ENCODE measurements around the gene LHX5. TPM values are rescaled to one million over a fixed set of nuclear protein-coding genes. Genes with fewer than 3 reads are reported as not detected.

LHX5 gene
- total RNA-seq, 4 donors from 2014 or later = not detected

DNA sequence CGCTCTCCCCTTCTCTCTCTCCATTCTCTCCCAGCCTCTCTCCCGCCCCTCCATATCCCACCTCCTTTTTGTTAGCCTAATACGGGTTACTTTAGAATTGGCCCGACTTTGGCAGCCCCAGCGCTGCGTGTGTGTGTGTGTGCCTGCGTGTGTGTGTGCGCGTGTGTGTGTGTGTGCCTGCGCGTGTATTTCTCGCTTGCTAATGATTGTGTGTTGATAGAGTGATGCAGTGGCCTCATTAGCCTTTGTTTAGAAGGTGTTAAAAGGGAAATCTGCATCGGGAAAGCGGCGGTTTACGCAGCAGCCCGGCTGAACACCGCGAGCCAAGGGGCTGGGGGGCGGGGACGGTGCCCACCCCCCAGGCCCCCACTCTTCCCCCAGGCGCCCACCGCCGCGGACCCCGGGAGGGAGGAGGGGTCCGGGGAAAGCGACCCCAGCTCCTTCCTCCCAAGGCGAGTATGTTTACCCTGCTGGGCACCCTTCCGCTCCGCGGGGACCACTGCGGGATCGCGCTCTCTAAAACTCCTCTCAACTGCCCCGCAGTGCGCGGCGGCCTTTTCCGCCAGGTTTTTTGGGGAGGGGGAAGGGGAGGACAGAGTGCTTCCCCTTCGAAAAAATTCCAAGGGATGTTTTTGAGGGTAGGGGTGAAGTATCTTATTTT lies 6.8 kb upstream of the LHX5 start:
- no peak for TF ChIP-seq POLR2A (IDR thresholded peaks at IDR 0.05)
- TF ChIP-seq, protein P1, sequence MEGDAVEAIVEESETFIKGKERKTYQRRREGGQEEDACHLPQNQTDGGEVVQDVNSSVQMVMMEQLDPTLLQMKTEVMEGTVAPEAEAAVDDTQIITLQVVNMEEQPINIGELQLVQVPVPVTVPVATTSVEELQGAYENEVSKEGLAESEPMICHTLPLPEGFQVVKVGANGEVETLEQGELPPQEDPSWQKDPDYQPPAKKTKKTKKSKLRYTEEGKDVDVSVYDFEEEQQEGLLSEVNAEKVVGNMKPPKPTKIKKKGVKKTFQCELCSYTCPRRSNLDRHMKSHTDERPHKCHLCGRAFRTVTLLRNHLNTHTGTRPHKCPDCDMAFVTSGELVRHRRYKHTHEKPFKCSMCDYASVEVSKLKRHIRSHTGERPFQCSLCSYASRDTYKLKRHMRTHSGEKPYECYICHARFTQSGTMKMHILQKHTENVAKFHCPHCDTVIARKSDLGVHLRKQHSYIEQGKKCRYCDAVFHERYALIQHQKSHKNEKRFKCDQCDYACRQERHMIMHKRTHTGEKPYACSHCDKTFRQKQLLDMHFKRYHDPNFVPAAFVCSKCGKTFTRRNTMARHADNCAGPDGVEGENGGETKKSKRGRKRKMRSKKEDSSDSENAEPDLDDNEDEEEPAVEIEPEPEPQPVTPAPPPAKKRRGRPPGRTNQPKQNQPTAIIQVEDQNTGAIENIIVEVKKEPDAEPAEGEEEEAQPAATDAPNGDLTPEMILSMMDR (IDR thresholded peaks at IDR 0.05) = no peak
- Histone ChIP-seq H3K27me3 (peaks cover 0 to 61% of the 10 kb centered on the region in 2 donors), H3K4me3 (no peak overlapping the region), H3K27ac (no peak overlapping the region), H3K9me3 (no peaks in the 10 kb centered on the region), H3K4me1 (peaks cover 0 to 3% of the 10 kb centered on the region in 2 donors), H3K36me3 (no peaks in the 10 kb centered on the region)
- DNase-seq = no peak
- intact Hi-C loops (cut with DNase I; ENCODE audit: low total_unique reads) = no loop called here

DNA sequence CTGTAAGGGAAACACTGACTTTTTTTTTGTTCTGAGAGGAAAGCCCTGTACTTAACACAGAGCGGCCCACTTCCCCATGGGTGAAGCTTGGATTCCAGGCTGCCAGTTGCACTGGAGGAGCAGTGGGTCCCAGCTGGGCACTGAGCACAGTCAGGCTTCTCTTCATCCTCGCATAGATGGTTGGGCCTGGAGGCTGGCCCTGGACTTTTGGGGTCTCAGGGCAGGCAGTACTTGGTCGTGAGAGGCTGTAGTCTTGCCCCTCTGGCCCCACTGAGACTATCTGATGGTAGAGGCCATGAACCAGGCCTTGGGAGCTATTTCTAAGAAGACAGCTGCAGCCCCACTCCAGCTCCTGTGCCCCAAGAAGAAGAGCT lies 6.2 kb upstream of the LHX5 start:
- intact Hi-C loops (cut with DNase I; ENCODE audit: low total_unique reads) = no loop called here
- no peak for DNase-seq
- Histone ChIP-seq H3K4me1 (peaks cover 0 to 3% of the 10 kb centered on the region in 2 donors), H3K36me3 (no peaks in the 10 kb centered on the region), H3K27me3 (peaks cover 0 to 62% of the 10 kb centered on the region in 2 donors), H3K4me3 (no peak overlapping the region), H3K9me3 (no peaks in the 10 kb centered on the region), H3K27ac (no peak overlapping the region)
- TF ChIP-seq POLR2A (IDR thresholded peaks at IDR 0.05) = no peak

DNA sequence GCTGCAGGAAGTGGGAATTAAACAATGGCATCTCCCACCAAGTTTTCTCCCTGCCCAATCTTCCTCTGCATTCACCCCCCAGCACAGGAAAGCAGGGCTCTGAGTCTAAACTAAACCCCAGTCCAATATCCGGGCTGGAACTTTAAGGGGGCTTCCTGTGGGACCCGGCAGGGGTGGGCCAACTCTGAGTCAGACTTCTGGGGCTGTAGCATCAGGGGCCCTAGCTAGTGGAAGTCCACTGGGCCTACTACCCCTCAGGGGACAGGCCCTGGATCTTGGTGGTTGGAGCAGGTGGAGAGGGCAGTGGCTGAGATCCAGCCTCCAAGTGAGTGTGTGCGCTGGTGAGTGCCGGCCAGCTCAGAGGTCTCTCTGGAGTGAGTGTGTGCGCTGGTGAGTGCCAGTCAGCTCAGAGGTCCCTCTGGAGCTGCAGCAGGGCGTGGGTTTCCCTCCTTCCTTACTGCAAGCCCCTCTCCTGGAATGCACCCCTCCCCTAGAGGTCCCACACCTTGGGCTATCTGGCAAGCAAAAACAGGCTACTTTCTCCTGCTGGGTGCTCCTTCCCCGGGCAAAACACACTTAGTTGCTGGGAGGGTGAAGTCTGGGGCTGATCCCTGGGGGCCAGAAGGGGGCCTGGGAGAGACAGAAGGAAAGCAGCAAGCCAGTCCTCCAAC lies 5.6 kb upstream of the LHX5 start:
- intact Hi-C loops (cut with DNase I; ENCODE audit: low total_unique reads) = no loop called here
- Histone ChIP-seq H3K4me3 (no peak overlapping the region), H3K36me3 (no peaks in the 10 kb centered on the region), H3K27ac (no peak overlapping the region), H3K9me3 (no peaks in the 10 kb centered on the region), H3K27me3 (peaks cover 0 to 64% of the 10 kb centered on the region in 2 donors), H3K4me1 (peaks cover 0 to 3% of the 10 kb centered on the region in 2 donors)
- no peak for TF ChIP-seq POLR2A (IDR thresholded peaks at IDR 0.05)
- TF ChIP-seq, protein P1 (IDR thresholded peaks at IDR 0.05) = no peak
- DNase-seq = no peak

DNA sequence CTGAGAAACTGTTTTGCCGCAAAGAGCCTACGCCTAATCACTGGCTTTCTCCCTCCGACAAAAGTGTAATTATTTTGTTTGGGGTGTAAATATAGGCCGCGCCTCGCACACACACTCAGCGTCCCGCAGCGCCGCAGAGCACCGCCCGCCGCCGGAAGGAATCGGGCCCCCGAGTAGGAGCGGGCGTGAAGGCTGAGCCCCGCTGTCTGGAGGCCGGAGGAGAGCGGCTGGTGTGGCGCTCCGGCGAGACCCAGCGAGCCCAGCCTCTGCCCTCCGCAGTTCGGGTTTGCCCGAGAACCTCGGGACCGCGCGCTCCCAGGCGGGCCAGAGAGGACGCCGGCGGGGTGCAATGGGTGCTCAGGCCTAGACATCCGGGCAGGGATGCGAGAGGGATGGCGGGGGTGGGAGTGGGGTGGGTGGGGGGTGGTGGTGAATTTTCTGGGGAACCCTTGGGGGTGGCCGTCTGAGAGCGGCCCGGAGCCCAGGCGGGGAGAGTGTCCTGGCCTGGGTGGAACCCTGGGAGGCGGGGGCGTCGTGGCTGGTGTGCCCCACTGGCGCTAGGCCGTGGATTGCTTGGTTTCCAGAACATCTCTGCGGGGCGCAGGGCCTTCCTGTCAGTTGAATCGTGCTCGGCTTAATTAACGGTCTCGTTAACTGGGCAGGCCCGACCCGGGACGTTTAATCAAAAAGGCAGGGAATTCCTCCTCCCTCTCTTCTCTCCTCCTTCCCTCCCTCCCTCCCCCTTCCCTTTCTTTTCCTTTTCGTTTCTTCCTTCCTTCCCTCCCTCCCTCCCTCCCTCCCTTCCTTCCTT lies 4.7 kb upstream of the LHX5 start:
- Histone ChIP-seq H3K9me3 (no peaks in the 10 kb centered on the region), H3K4me1 (peaks cover 0 to 3% of the 10 kb centered on the region in 2 donors), H3K27ac (no peak overlapping the region), H3K27me3 (peaks cover 0 to 67% of the 10 kb centered on the region in 2 donors), H3K4me3 (no peak overlapping the region), H3K36me3 (no peaks in the 10 kb centered on the region)
- DNase-seq = no peak
- TF ChIP-seq POLR2A (IDR thresholded peaks at IDR 0.05) = no peak
- TF ChIP-seq, protein P1 (IDR thresholded peaks at IDR 0.05) = no peak
- intact Hi-C loops (cut with DNase I; ENCODE audit: low total_unique reads) = no loop called here

DNA sequence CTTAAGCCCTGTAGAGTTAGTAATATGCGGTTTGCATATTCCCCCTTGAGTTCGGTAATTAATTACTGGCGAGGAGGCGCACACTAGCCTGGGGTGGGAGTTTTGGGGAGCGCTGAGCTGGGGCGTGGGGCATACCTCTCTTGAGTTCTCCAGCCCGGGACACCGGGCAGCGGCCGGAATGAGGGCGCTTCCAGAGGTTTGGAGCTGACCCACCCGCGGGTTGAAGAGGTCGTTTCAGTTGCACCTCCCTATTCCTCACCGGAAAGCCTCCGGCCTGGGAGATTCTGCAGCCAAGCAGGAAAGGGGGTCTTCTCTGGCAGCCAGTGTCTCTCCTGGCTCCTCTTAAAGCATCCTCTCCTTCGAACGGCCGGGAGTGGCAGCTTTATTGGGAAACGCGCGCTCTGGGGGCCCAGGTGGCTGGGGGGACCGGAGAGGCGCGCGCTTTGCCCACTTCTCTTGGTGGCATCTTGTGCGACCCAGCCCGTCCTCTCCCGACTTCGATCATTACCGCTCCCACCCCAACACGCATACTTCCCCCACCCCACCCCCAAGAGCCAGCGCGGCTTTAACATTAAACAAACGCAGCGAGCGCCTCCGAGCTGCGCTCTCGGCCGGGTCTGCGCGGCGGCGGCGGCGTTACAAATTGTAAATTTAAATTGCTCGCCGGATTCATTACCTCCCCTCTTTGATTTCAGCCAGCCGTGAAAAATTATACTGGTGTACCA lies 3.9 kb upstream of the LHX5 start:
- H3K36me3 ChIP-seq = no peaks in the 10 kb centered on the region
- no peaks in the 10 kb centered on the region for H3K9me3 ChIP-seq
- no peak for DNase-seq
- H3K27ac ChIP-seq = no peak overlapping the region
- H3K27me3 ChIP-seq = peaks cover 0 to 67% of the 10 kb centered on the region in 2 donors
- H3K4me3 ChIP-seq = no peak overlapping the region
- intact Hi-C loops (cut with DNase I; ENCODE audit: low total_unique reads) = no loop called here
- TF ChIP-seq POLR2A (IDR thresholded peaks at IDR 0.05) = no peak
- TF ChIP-seq, protein P1 (IDR thresholded peaks at IDR 0.05) = no peak
- H3K4me1 ChIP-seq = peaks cover 0 to 3% of the 10 kb centered on the region in 2 donors

Measured in uterus (tissue), 4 donors.